Body of pancreas (tissue), 4 donors: ENCODE measurements around the gene COL26A1. TPM values are rescaled to one million over a fixed set of nuclear protein-coding genes. Genes with fewer than 3 reads are reported as not detected.

Experiments used
- ATAC-seq: fragments of 150-250 bp; one replicate; pipeline ENCODE4 v1.9.1; 2016
- DNase-seq, 4 donors: peaks; one replicate each; pipeline ENCODE4 v3.0.0-alpha.2; 2019
- H3K27ac ChIP-seq, 4 donors: fragments of 200-600 bp; sonication (generic); 1 replicate in 3 of 4; 2 replicates in 1 of 4; pipeline versions ENCODE4 v1.5.1 to v1.6.1; 2016 to 2019; ENCODE audit warnings: mild to moderate bottlenecking in 1 of 4, mixed read lengths in 1 of 4, moderate library complexity in 1 of 4
- H3K27me3 ChIP-seq, 2 donors: fragments of 200-600 bp; sonication (generic); one replicate each; pipeline ENCODE4 v1.6.0; 2016; ENCODE audit warnings: mild to moderate bottlenecking in 1 of 2
- H3K36me3 ChIP-seq, 2 donors: fragments of 200-600 bp; sonication (generic); replicated peaks in 1 of 2; 2 replicates each; pipeline ENCODE4 v1.5.1; 2016; ENCODE audit warnings: low read depth in 2 of 2; ENCODE audit not compliant: insufficient read depth in 1 of 2
- H3K4me1 ChIP-seq: fragments of 200-600 bp; sonication (generic); one replicate; pipeline ENCODE4 v1.6.0; 2016
- H3K4me3 ChIP-seq, 2 donors: fragments of 200-600 bp; sonication (generic); 1 replicate in 1 of 2; 2 replicates in 1 of 2; pipeline ENCODE4 v1.5.1; 2016 to 2019
- H3K9me3 ChIP-seq, 3 donors: fragments of 200-600 bp; sonication (generic); 1 replicate in 2 of 3; 2 replicates in 1 of 3; pipeline ENCODE4 v1.5.1; 2016
- POLR2A ChIP-seq, 3 donors: fragments of 450-650 bp; IDR thresholded peaks; one replicate each; pipeline ENCODE4 v1.6.1; 2016; ENCODE audit warnings: antibody characterized with exemption in 3 of 3, mild to moderate bottlenecking in 2 of 3
- WGBS, 2 donors: methylation state at CpG; one replicate each; pipeline ENCODE4 v1.1.5; 2017; 5-methylcytosine and 5-hydroxymethylcytosine counted together
- intact Hi-C: fragments of 100-400 bp; cut with DNase I; formaldehyde crosslinking; loops from one replicate; pipeline ENCODE4 v1.15.1; 2023
- total RNA-seq, 2 donors: library from RNA; depleted of rRNA; stranded (reverse); fragments of >200 nt; gene quantifications; one replicate each; pipeline ENCODE4 v1.1.0, GENCODE V29; 2016
- TF ChIP-seq, protein P1 (sequence below), 7 experiments: fragments of 450-650 bp in 4 of 7; fragments of 200-600 bp in 3 of 7; sonication (generic) in 3 of 7; IDR thresholded peaks; one replicate each; pipeline ENCODE4 v1.5.1; 2016 to 2019; ENCODE audit warnings: antibody characterized with exemption in 7 of 7

The COL26A1 gene
- total RNA-seq, 2 donors from 2014 or later: 0.78 to 2.0 TPM

DNA sequence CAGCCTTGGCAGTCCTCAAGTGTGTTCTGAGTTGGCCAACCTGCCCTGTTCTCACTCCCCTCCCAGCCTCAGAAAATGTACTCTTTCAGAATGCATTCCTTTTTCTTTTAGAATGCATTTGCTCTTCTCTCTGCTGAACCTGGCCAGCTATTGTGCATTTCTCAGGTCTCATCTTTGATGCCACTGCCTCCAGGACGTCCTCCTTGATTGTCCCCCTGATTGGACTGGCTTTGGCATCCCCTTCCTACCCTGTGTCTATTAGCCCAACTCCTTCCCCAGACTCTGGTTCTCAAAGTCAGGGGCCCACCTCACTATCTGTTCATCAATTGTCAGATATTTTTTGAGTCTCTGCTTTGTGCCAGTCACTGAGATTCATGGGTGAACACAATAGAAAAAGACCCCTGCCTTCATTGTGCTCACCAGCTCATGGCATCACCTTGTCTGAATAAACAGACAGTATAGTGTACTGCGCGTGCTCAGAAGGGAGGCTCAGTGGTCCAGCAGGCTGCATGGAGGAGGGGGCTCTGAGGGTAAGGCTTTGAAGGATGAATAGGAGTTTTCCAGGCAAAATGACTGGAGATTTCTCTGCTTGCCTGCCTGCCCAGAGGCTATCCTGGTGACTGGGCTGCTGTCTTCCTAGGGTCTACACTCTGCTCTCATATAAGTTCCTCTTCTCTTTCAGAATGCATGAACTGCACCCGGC is 169.9 kb downstream of the COL26A1 start:
- Histone ChIP-seq H3K4me3 (no peak overlapping the region), H3K36me3 (no peaks in the 10 kb centered on the region), H3K27me3 (no peaks in the 10 kb centered on the region), H3K9me3 (no peaks in the 10 kb centered on the region), H3K27ac (no peak overlapping the region), H3K4me1 (no peaks in the 10 kb centered on the region)
- intact Hi-C loops: no loop called here
- no peak for TF ChIP-seq POLR2A (IDR thresholded peaks at IDR 0.05)
- TF ChIP-seq, protein P1, sequence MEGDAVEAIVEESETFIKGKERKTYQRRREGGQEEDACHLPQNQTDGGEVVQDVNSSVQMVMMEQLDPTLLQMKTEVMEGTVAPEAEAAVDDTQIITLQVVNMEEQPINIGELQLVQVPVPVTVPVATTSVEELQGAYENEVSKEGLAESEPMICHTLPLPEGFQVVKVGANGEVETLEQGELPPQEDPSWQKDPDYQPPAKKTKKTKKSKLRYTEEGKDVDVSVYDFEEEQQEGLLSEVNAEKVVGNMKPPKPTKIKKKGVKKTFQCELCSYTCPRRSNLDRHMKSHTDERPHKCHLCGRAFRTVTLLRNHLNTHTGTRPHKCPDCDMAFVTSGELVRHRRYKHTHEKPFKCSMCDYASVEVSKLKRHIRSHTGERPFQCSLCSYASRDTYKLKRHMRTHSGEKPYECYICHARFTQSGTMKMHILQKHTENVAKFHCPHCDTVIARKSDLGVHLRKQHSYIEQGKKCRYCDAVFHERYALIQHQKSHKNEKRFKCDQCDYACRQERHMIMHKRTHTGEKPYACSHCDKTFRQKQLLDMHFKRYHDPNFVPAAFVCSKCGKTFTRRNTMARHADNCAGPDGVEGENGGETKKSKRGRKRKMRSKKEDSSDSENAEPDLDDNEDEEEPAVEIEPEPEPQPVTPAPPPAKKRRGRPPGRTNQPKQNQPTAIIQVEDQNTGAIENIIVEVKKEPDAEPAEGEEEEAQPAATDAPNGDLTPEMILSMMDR (IDR thresholded peaks at IDR 0.05): no peak
- DNase-seq (no peak), ATAC-seq (no peak)
- 84 to 93% methylated on average over 4 of the region's 4 CpGs for WGBS, 2 donors

DNA sequence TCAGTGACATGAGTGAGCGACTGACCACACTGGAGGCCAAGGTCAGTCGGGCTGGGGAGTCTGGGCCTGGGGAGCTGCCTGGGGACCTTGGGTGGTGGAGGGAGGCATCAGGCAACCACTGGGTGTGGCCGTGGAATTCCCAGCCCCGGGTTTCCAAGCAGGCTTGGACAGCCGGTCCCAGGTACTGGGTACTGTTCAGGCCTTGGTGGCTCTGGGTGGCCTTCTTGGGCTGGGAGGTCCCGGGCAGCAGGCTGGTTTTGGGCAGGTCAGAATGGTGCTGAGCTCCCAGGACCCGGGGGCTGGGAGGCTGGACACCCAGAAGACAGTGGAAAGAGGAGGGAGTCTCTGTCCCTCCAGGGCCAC is 170.4 kb downstream of the COL26A1 start:
- intact Hi-C loops: no loop called here
- H3K9me3 ChIP-seq: no peaks in the 10 kb centered on the region
- TF ChIP-seq POLR2A (IDR thresholded peaks at IDR 0.05): no peak
- TF ChIP-seq, protein P1 (IDR thresholded peaks at IDR 0.05): no peak
- H3K27me3 ChIP-seq: no peaks in the 10 kb centered on the region
- ATAC-seq: no peak
- H3K27ac ChIP-seq: no peak overlapping the region
- no peaks in the 10 kb centered on the region for H3K36me3 ChIP-seq
- no peak for DNase-seq
- no peak overlapping the region for H3K4me3 ChIP-seq
- no peaks in the 10 kb centered on the region for H3K4me1 ChIP-seq
- whole genome bisulfite sequencing, 2 donors: 79 to 90% methylated on average over 6 to 7 of the region's 7 CpGs

DNA sequence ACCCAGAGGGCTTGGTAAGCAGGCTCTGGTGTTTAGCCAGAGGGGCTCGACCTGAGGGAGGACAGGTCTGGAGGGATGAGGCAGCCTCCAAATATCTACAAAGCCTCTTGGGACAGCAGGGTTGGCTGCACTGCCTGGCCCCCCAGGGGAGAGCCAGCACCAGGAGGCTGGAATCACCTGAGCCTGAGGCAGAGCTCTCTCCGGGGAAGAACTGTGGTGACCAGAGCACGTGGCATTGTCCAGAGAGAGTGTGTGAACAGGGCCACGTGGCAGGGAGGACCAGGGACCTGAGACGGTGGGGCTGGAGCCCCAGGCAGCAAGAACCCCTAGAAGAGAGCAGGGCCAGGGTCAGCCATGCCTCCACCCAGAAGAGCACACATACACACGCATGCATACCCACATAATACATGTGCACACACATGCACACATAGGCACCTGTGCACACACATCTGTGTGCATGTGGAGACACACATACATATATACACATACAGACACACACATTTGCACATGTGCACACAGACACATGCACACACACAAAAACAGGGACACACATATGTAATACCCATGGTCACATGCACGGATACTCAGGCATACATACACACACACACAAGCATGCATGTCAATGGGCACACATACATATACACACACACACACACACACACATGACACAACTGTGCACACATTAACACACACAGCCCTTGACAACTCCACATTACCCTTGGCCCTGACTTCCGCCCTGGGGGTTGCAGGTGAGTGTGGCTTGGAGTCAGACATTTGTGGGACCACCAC is 171.5 kb downstream of the COL26A1 start:
- Histone ChIP-seq H3K9me3 (no peaks in the 10 kb centered on the region), H3K27me3 (no peaks in the 10 kb centered on the region), H3K36me3 (no peaks in the 10 kb centered on the region), H3K27ac (no peak overlapping the region), H3K4me1 (no peaks in the 10 kb centered on the region), H3K4me3 (no peak overlapping the region)
- DNase-seq: no peak
- TF ChIP-seq POLR2A (IDR thresholded peaks at IDR 0.05): no peak
- TF ChIP-seq, protein P1 (IDR thresholded peaks at IDR 0.05): no peak
- intact Hi-C loops: no loop called here
- no peak for ATAC-seq
- WGBS, 2 donors: 80 to 93% methylated on average over 5 to 8 of the region's 8 CpGs

DNA sequence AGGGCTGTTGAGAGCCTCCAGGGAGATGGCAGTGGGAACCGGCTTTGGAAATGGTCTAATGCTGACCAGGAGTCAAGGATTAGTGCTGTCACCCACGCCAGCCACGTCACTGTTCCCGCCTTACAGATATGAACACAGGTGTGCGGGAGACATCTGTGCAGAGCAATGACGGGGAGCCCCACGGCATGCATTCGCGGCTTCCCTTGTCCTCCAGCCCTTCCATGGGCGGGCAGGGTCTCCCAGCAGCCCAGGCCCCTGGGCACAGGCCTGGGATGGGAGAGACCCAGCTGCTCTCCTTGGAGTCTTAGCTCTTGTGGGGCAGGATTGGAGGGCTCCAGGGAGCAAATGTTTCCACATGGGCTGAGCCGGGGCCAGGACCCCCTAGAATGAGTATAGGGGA is 172.2 kb downstream of the COL26A1 start:
- TF ChIP-seq POLR2A (IDR thresholded peaks at IDR 0.05): no peak
- TF ChIP-seq, protein P1 (IDR thresholded peaks at IDR 0.05): no peak
- Histone ChIP-seq H3K36me3 (no peaks in the 10 kb centered on the region), H3K27me3 (no peaks in the 10 kb centered on the region), H3K9me3 (no peaks in the 10 kb centered on the region), H3K4me3 (no peak overlapping the region), H3K27ac (no peak overlapping the region), H3K4me1 (no peaks in the 10 kb centered on the region)
- no peak for DNase-seq
- intact Hi-C loops: no loop called here
- no peak for ATAC-seq
- WGBS, 2 donors: 85 to 100% methylated on average over 2 to 10 of the region's 11 CpGs
